ENCODE measurements around the gene IFI27.

Gene IFI27

GRCh38 chr14:94077823-94078222 lies 32.7 kb upstream of the IFI27 start:
- H3K4me3 ChIP-seq (ENCODE audit: low read depth, low read length), result no peak overlapping the region
- TF ChIP-seq CTCF (IDR thresholded peaks at IDR 0.05; ENCODE audit: low read depth, low read length), result no peak

GRCh38 chr14:94079891-94080620 lies 30.5 kb upstream of the IFI27 start:
- no peak for TF ChIP-seq CTCF (IDR thresholded peaks at IDR 0.05; ENCODE audit: low read depth, low read length)

GRCh38 chr14:94080621-94081385 lies 29.7 kb upstream of the IFI27 start, which contains the start of the genes DDX24 and IFI27L1:
TSS of gene DDX24 (minus strand) at chr14:94081202. CDS start at chr14:94079742, 1,460 bp downstream.
TSS of gene IFI27L1 (plus strand) at chr14:94081310. CDS start at chr14:94096938, 15,628 bp downstream.
- TF ChIP-seq CTCF (IDR thresholded peaks at IDR 0.05; ENCODE audit: low read depth, low read length), result no peak

More at GRCh38 chr14:94079891-94080620, 30.5 kb upstream of the IFI27 start:
- H3K4me3 ChIP-seq (ENCODE audit: low read depth, low read length), result peak overlapping the region; percentile 90

GRCh38 chr14:94081386-94081820 lies 29.1 kb upstream of the IFI27 start:
- H3K4me3 ChIP-seq (ENCODE audit: low read depth, low read length), result peak overlapping the region; percentile 90
- no peak for TF ChIP-seq CTCF (IDR thresholded peaks at IDR 0.05; ENCODE audit: low read depth, low read length)

More at GRCh38 chr14:94080621-94081385, 29.7 kb upstream of the IFI27 start, which contains the start of the genes DDX24 and IFI27L1:
- peak within 1 kb of the TSS; percentile 90 for H3K4me3 ChIP-seq (ENCODE audit: low read depth, low read length)

- H3K4me3 ChIP-seq (ENCODE audit: low read depth, low read length), result no peak overlapping the region
- no peak for TF ChIP-seq CTCF (IDR thresholded peaks at IDR 0.05; ENCODE audit: low read depth, low read length)
Measured at GRCh38 chr14:94087891-94088290, 22.6 kb upstream of the IFI27 start.

- no peak overlapping the region for H3K4me3 ChIP-seq (ENCODE audit: low read depth, low read length)
- no peak for TF ChIP-seq CTCF (IDR thresholded peaks at IDR 0.05; ENCODE audit: low read depth, low read length)
Measured at GRCh38 chr14:94088516-94088915, 22.0 kb upstream of the IFI27 start.

- no peak for TF ChIP-seq CTCF (IDR thresholded peaks at IDR 0.05; ENCODE audit: low read depth, low read length)
- H3K4me3 ChIP-seq (ENCODE audit: low read depth, low read length), result no peak overlapping the region
Measured at GRCh38 chr14:94089479-94089878, 21.1 kb upstream of the IFI27 start.

Data from WI38 (cell line).